ENCODE results near the gene SERGEF. TPM values are rescaled to one million over a fixed set of nuclear protein-coding genes. Genes with fewer than 3 reads are reported as not detected.

The SERGEF gene
- total and polyA plus RNA-seq, 4 donors, result 12.0 to 17.9 (median 13.4) TPM

- no peak for TF ChIP-seq HNF4A (conservative IDR thresholded peaks at IDR 0.05)
- no peak for TF ChIP-seq NR2F2 (IDR thresholded peaks at IDR 0.05)
- TF ChIP-seq TAF1 (conservative IDR thresholded peaks at IDR 0.05), result no peak
- TF ChIP-seq RXRA (IDR thresholded peaks at IDR 0.05), result no peak
These were observed 181.0 kb downstream of the SERGEF start (continued) for GRCh38 chr11:17831883-17832282.

DNA sequence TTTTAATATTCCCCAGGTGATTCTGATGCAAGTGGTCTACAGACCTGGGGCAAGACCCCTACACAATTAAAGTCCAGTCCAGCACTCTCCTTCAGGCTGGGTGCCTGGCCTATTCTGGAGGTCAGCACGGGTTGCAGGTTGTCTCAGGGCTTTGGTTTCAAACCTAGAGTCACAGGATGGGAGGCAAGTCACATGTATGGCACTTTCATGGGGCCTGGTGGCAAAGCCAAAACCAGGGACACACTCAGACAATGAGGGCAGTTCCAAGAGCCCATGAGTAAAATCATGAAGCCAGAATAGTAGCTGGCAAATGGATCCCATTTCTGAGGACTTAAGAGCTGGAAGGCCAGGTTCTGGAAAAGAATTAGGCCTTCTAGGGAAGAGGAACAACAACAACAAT lies 181.6 kb downstream of the SERGEF start:
- TF ChIP-seq NR2F2 (IDR thresholded peaks at IDR 0.05) (no peak), HNF4G (IDR thresholded peaks at IDR 0.05) (no peak), YY1 (IDR thresholded peaks at IDR 0.05) (no peak), ZBTB33 (IDR thresholded peaks at IDR 0.05) (no peak), CTCF (IDR thresholded peaks at IDR 0.05; ENCODE audit: low read depth, low read length, missing input control) (no peak), GABPA (IDR thresholded peaks at IDR 0.05 in 1 of 2, conservative IDR thresholded peaks at IDR 0.05 in 1 of 2) (no peak), ATF3 (IDR thresholded peaks at IDR 0.05) (no peak), TAF1 (conservative IDR thresholded peaks at IDR 0.05) (no peak), RXRA (IDR thresholded peaks at IDR 0.05) (no peak), JUND (IDR thresholded peaks at IDR 0.05) (no peak), HNF4A (conservative IDR thresholded peaks at IDR 0.05) (no peak)
- TF ChIP-seq, protein P1, sequence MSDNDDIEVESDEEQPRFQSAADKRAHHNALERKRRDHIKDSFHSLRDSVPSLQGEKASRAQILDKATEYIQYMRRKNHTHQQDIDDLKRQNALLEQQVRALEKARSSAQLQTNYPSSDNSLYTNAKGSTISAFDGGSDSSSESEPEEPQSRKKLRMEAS (IDR thresholded peaks at IDR 0.05), result no peak
- no peak overlapping the region for H3K9ac ChIP-seq (ENCODE audit: low read depth in 1 of 2, low read length in 2 of 2)
- no peak overlapping the region for H3K4me3 ChIP-seq (ENCODE audit: low read depth in 1 of 3, low read length in 3 of 3)
- no peaks in the 10 kb centered on the region for H3K27me3 ChIP-seq (ENCODE audit: control insufficient read depth in 4 of 4, insufficient read depth in 4 of 4, low read length in 3 of 4)
- no peaks in the 10 kb centered on the region for H3K36me3 ChIP-seq (ENCODE audit: control insufficient read depth in 4 of 4, insufficient read depth in 3 of 4, low read depth in 1 of 4, low read length in 3 of 4)
- WGBS, result 98% methylated on average over 1 of the region's 1 CpG
- DNase-seq (ENCODE audit: low spot score), result no peak
- no peaks in the 10 kb centered on the region for H3K9me3 ChIP-seq (ENCODE audit: control insufficient read depth in 4 of 4, low read length in 3 of 4)
- H3K27ac ChIP-seq (ENCODE audit: low read depth in 1 of 2, low read length in 2 of 2), result no peak overlapping the region
- peaks cover 0 to 2% (median 0%) of the 10 kb centered on the region in 4 donors for H3K4me1 ChIP-seq (ENCODE audit: control insufficient read depth in 4 of 4, insufficient read depth in 4 of 4, low read length in 3 of 4)

GRCh38 chr11:17828311-17828751 lies 184.5 kb downstream of the SERGEF start:
- H3K9ac ChIP-seq (ENCODE audit: low read depth in 1 of 2, low read length in 2 of 2), result no peak overlapping the region
- TF ChIP-seq HNF4G (IDR thresholded peaks at IDR 0.05) (no peak), ATF3 (IDR thresholded peaks at IDR 0.05) (no peak), JUND (IDR thresholded peaks at IDR 0.05) (no peak), FOXA1 (IDR thresholded peaks at IDR 0.05) (no peak), HNF4A (conservative IDR thresholded peaks at IDR 0.05) (no peak), TAF1 (conservative IDR thresholded peaks at IDR 0.05) (no peak), GABPA (IDR thresholded peaks at IDR 0.05 in 1 of 2, conservative IDR thresholded peaks at IDR 0.05 in 1 of 2) (no peak), NR2F2 (IDR thresholded peaks at IDR 0.05) (no peak), RXRA (IDR thresholded peaks at IDR 0.05) (no peak), REST (IDR thresholded peaks at IDR 0.05) (no peak), EGR1 (IDR thresholded peaks at IDR 0.05; ENCODE audit: low read depth in 2 of 2) (no peak), RAD21 (IDR thresholded peaks at IDR 0.05) (no peak)
- TF ChIP-seq, protein P1 (IDR thresholded peaks at IDR 0.05), result no peak
- no peak overlapping the region for H3K4me3 ChIP-seq (ENCODE audit: low read depth in 1 of 3, low read length in 3 of 3)
- no peaks in the 10 kb centered on the region for H3K36me3 ChIP-seq (ENCODE audit: control insufficient read depth in 4 of 4, insufficient read depth in 3 of 4, low read depth in 1 of 4, low read length in 3 of 4)
- no peaks in the 10 kb centered on the region for H3K9me3 ChIP-seq (ENCODE audit: control insufficient read depth in 4 of 4, low read length in 3 of 4)
- H3K4me1 ChIP-seq (ENCODE audit: control insufficient read depth in 4 of 4, insufficient read depth in 4 of 4, low read length in 3 of 4), result peaks cover 0 to 2% (median 0%) of the 10 kb centered on the region in 4 donors
- no peak overlapping the region for H3K27ac ChIP-seq (ENCODE audit: low read depth in 1 of 2, low read length in 2 of 2)
- no peak for DNase-seq (ENCODE audit: low spot score)
- WGBS, result 88% methylated on average over 9 of the region's 9 CpGs
- H3K27me3 ChIP-seq (ENCODE audit: control insufficient read depth in 4 of 4, insufficient read depth in 4 of 4, low read length in 3 of 4), result no peaks in the 10 kb centered on the region
